ENCODE data around the gene MTARC1. TPM values are rescaled to one million over a fixed set of nuclear protein-coding genes. Genes with fewer than 3 reads are reported as not detected.

The MTARC1 gene
- total and polyA plus RNA-seq, 9 of the 15 experiments (the other 6 are each of a cell fraction or from before 2014, with no cell fraction given): 0.07 to 0.14 (median 0.11) TPM; not detected in 6

DNA sequence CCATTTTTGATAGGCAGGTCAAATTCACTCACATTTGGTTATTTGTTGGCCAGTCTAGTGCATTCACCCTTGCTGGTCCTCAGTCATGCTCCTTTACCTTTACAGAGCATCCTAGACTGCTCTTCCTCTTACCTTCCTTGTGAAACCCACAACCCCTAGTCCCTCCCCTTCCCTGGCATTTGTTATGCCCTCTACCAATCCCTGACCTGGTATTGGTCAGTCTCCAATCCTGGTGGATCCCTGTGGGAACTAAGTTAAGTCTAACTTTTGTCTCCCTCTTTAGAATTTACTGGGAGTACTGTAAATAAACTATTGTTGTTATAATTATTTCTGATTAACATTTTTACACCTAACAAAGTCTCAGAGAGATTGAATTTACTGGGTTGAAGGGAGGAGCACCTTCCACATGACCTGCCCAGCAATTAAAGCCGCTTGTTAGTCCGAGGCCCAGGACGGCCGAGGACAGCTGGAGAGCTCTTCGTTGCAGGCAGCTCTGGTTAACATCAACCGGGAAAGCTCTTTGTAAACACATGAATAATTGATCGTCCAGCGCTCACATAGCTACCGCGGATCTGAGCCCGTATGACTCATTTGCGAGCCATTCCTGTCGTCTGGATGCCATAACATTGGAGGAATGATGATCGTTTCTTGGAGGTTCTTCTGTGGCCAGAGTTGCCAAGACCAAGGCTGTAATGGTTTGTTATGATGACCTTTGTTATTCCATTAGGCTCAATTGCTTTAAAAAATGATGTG lies 31.9 kb downstream of the MTARC1 start:
- no peak overlapping the region for H3K4me2 ChIP-seq (ENCODE audit: insufficient read depth, low read length)
- intact Hi-C loops (cut with micrococcal nuclease): loop anchor here (10.0 kb wide), 1 partner anchor 196 kb away; no protein-coding TSS in a partner anchor
- TF ChIP-seq PHF21A (IDR thresholded peaks at IDR 0.05; ENCODE audit: borderline replicate concordance, low read depth) (no peak), LARP7 (IDR thresholded peaks at IDR 0.05) (no peak), CBX1 (IDR thresholded peaks at IDR 0.05; ENCODE audit: low read depth) (no peak), SUPT5H (IDR thresholded peaks at IDR 0.05) (no peak), DNMT1 (IDR thresholded peaks at IDR 0.05) (no peak), ZNF134 (CRISPR knock-in tag; conservative IDR thresholded peaks at IDR 0.05) (no peak), NFATC3 (IDR thresholded peaks at IDR 0.05) (no peak), BMI1 (IDR thresholded peaks at IDR 0.05; ENCODE audit: low read length) (no peak), KDM2B (CRISPR knock-in tag; IDR thresholded peaks at IDR 0.05) (no peak), ESRRA (IDR thresholded peaks at IDR 0.05; ENCODE audit: borderline replicate concordance, low read depth) (no peak), FOXA1 (IDR thresholded peaks at IDR 0.05; ENCODE audit: borderline replicate concordance) (no peak), ZNF77 (CRISPR knock-in tag; IDR thresholded peaks at IDR 0.05) (no peak)
- TF ChIP-seq, protein P1, sequence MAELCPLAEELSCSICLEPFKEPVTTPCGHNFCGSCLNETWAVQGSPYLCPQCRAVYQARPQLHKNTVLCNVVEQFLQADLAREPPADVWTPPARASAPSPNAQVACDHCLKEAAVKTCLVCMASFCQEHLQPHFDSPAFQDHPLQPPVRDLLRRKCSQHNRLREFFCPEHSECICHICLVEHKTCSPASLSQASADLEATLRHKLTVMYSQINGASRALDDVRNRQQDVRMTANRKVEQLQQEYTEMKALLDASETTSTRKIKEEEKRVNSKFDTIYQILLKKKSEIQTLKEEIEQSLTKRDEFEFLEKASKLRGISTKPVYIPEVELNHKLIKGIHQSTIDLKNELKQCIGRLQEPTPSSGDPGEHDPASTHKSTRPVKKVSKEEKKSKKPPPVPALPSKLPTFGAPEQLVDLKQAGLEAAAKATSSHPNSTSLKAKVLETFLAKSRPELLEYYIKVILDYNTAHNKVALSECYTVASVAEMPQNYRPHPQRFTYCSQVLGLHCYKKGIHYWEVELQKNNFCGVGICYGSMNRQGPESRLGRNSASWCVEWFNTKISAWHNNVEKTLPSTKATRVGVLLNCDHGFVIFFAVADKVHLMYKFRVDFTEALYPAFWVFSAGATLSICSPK (IDR thresholded peaks at IDR 0.05; ENCODE audit: borderline replicate concordance): no peak
- TF ChIP-seq, protein P2, sequence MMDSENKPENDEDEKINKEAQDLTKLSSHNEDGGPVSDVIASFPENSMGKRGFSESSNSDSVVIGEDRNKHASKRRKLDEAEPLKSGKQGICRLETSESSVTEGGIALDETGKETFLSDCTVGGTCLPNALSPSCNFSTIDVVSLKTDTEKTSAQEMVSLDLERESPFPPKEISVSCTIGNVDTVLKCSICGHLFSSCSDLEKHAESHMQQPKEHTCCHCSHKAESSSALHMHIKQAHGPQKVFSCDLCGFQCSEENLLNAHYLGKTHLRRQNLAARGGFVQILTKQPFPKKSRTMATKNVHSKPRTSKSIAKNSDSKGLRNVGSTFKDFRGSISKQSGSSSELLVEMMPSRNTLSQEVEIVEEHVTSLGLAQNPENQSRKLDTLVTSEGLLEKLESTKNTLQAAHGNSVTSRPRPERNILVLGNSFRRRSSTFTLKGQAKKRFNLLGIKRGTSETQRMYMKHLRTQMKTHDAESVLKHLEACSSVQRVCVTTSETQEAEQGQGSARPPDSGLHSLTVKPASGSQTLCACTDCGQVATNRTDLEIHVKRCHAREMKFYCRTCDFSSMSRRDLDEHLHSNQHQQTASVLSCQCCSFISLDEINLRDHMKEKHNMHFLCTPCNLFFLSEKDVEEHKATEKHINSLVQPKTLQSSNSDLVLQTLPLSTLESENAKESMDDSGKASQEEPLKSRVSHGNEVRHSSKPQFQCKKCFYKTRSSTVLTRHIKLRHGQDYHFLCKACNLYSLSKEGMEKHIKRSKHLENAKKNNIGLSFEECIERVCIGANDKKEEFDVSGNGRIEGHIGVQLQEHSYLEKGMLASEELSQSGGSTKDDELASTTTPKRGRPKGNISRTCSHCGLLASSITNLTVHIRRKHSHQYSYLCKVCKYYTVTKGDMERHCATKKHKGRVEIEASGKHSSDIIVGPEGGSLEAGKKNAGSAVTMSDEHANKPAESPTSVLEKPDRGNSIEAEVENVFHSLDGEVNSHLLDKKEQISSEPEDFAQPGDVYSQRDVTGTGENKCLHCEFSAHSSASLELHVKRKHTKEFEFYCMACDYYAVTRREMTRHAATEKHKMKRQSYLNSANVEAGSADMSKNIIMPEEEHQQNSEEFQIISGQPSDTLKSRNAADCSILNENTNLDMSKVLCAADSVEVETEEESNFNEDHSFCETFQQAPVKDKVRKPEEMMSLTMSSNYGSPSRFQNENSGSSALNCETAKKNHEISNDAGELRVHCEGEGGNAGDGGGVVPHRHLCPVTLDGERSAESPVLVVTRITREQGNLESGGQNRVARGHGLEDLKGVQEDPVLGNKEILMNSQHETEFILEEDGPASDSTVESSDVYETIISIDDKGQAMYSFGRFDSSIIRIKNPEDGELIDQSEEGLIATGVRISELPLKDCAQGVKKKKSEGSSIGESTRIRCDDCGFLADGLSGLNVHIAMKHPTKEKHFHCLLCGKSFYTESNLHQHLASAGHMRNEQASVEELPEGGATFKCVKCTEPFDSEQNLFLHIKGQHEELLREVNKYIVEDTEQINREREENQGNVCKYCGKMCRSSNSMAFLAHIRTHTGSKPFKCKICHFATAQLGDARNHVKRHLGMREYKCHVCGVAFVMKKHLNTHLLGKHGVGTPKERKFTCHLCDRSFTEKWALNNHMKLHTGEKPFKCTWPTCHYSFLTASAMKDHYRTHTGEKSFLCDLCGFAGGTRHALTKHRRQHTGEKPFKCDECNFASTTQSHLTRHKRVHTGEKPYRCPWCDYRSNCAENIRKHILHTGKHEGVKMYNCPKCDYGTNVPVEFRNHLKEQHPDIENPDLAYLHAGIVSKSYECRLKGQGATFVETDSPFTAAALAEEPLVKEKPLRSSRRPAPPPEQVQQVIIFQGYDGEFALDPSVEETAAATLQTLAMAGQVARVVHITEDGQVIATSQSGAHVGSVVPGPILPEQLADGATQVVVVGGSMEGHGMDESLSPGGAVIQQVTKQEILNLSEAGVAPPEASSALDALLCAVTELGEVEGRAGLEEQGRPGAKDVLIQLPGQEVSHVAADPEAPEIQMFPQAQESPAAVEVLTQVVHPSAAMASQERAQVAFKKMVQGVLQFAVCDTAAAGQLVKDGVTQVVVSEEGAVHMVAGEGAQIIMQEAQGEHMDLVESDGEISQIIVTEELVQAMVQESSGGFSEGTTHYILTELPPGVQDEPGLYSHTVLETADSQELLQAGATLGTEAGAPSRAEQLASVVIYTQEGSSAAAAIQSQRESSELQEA (IDR thresholded peaks at IDR 0.05; ENCODE audit: low read depth): no peak

More for the DNA sequence above, 31.9 kb downstream of the MTARC1 start:
- H3K27ac ChIP-seq (ENCODE audit: extremely low read depth, low read depth, low read length): no peak overlapping the region
- FAIRE-seq (no peak), DNase-seq (ENCODE audit: extremely low read depth in 1 of 4, low spot score in 3 of 4) (no peak), ATAC-seq (no peak)
- no peaks in the 10 kb centered on the region for H3K27me3 ChIP-seq (ENCODE audit: control insufficient read depth in 2 of 2, insufficient read depth in 2 of 2, low read length in 2 of 2)
- BruUV-seq (replicated peaks): no TSS peak
- no peaks in the 10 kb centered on the region for H3K9me3 ChIP-seq (replicated peaks; ENCODE audit: control insufficient read depth, insufficient read depth, low read depth, low read length)
- CTCF ChIA-PET (ENCODE audit: low intra/inter-chr PET ratio): no interaction called here
- H3K4me1 ChIP-seq (replicated peaks in 1 of 2; ENCODE audit: control insufficient read depth in 2 of 2, insufficient read depth in 2 of 2, low read length in 2 of 2): no peaks in the 10 kb centered on the region
- no peak overlapping the region for H3K9ac ChIP-seq (ENCODE audit: insufficient read depth in 1 of 2, low read depth in 2 of 2, low read length in 2 of 2)
- H3K36me3 ChIP-seq (ENCODE audit: control insufficient read depth, insufficient read depth, low read length): no peaks in the 10 kb centered on the region
- H4K20me1 ChIP-seq (replicated peaks; ENCODE audit: control insufficient read depth, insufficient read depth, low read length): no peaks in the 10 kb centered on the region
- no peak overlapping the region for H3K4me3 ChIP-seq
- no peaks in the 10 kb centered on the region for H3K9me1 ChIP-seq (ENCODE audit: control insufficient read depth, insufficient read depth, low read length)
- POLR2A ChIA-PET: interaction anchor here (0.6 kb wide), 1 partner anchor 1579 kb away, joined by 4 read pairs; no protein-coding TSS in a partner anchor
- in situ Hi-C loops (cut with MboI): loop anchor here (10.0 kb wide), 3 partner anchors 386 to 1636 kb away; no protein-coding TSS in a partner anchor
- no peak overlapping the region for H2AFZ ChIP-seq (ENCODE audit: low read depth, low read length)
- WGBS (ENCODE audit: insufficient coverage, low coverage, missing lambda C conversion rate): under 1% methylated on average over 14 of the region's 14 CpGs
- no peaks in the 10 kb centered on the region for H3K79me2 ChIP-seq (ENCODE audit: control insufficient read depth, insufficient read depth, low read length)
